ENCODE data around the gene KLHL35.
A peak's percentile ranks its signal among the peaks of the same experiment; 100 is the strongest.
"Not testable (repeated sequence)": the region's sequence is repeated elsewhere in the genome, so short reads cannot be mapped to it uniquely, and the experiment has no call there.

The KLHL35 gene

GRCh38 chr11:75423721-75424120 is 9.3 kb downstream of the KLHL35 start:
- no peak for DNase-seq (ENCODE audit: low read depth)

GRCh38 chr11:75422248-75423231 is 10.5 kb downstream of the KLHL35 start:
- no peak for DNase-seq (ENCODE audit: low read depth)

GRCh38 chr11:75421902-75422247 is 11.1 kb downstream of the KLHL35 start:
- DNase-seq (ENCODE audit: low read depth), result no peak

- DNase-seq (ENCODE audit: low read depth), result no peak
Measured at GRCh38 chr11:75421035-75421602, 11.9 kb downstream of the KLHL35 start.

GRCh38 chr11:75420224-75421034 is 12.6 kb downstream of the KLHL35 start:
- DNase-seq (ENCODE audit: low read depth), result no peak

- DNase-seq (ENCODE audit: low read depth), result no peak
Measured at GRCh38 chr11:75413864-75414263, 19.1 kb downstream of the KLHL35 start.

- DNase-seq (ENCODE audit: low read depth), result not testable (repeated sequence)
Measured at GRCh38 chr11:75413146-75413545, 19.9 kb downstream of the KLHL35 start.

- DNase-seq (ENCODE audit: low read depth), result not testable (repeated sequence)
Measured at GRCh38 chr11:75409971-75410370, 23.0 kb downstream of the KLHL35 start.

GRCh38 chr11:75408957-75409219 is 24.1 kb downstream of the KLHL35 start:
- no peak for DNase-seq (ENCODE audit: low read depth)

- no peak for DNase-seq (ENCODE audit: low read depth)
Measured at GRCh38 chr11:75406338-75406777, 26.6 kb downstream of the KLHL35 start.

- no peak for DNase-seq (ENCODE audit: low read depth)
Measured at GRCh38 chr11:75403983-75404658, 28.9 kb downstream of the KLHL35 start.

GRCh38 chr11:75403037-75403436 is 30.0 kb downstream of the KLHL35 start:
- no peak for DNase-seq (ENCODE audit: low read depth)

- no peak for DNase-seq (ENCODE audit: low read depth)
Measured at GRCh38 chr11:75402002-75402773, 30.8 kb downstream of the KLHL35 start.

- no peak for DNase-seq (ENCODE audit: low read depth)
Measured at GRCh38 chr11:75400146-75400865, 32.7 kb downstream of the KLHL35 start.

- DNase-seq (ENCODE audit: low read depth), result peak; percentile 78
Measured at GRCh38 chr11:75399344-75400145, 33.5 kb downstream of the KLHL35 start, which contains the start of gene RPS3. RPS3 (plus strand) TSS chr11:75399518; CDS start chr11:75399548, 30 bp downstream.

- no peak for DNase-seq (ENCODE audit: low read depth)
Measured at GRCh38 chr11:75398906-75399305, 34.1 kb downstream of the KLHL35 start.

- DNase-seq (ENCODE audit: low read depth), result no peak
Measured at GRCh38 chr11:75394085-75394840, 38.7 kb downstream of the KLHL35 start.

GRCh38 chr11:75389925-75390324 is 43.1 kb downstream of the KLHL35 start:
- no peak for DNase-seq (ENCODE audit: low read depth)

GRCh38 chr11:75389276-75389605 is 43.8 kb downstream of the KLHL35 start:
- DNase-seq (ENCODE audit: low read depth), result no peak

Measured in activated gamma-delta T cell treated with anti-CD3 and anti-CD28 coated beads, Interleukin-2, amount 50 U/mL, for 16 hours (primary cell).